ENCODE results near the gene OR2A42. TPM values are rescaled to one million over a fixed set of nuclear protein-coding genes. Genes with fewer than 3 reads are reported as not detected.

The OR2A42 gene
- total RNA-seq, 4 donors from 2014 or later = 0.59 TPM; not detected in 3

Other genes with a start within 250 kb of the OR2A42 start
- not detected for gene OR6B1, start 239.3 kb downstream of the OR2A42 start, total RNA-seq
- gene OR2A5, start 190.7 kb downstream of the OR2A42 start, total RNA-seq = not detected
- gene OR2A25, start 169.8 kb downstream of the OR2A42 start, total RNA-seq = not detected
- gene OR2A12, start 153.3 kb downstream of the OR2A42 start, total RNA-seq = not detected
- gene OR2A2, start 130.0 kb downstream of the OR2A42 start, total RNA-seq = not detected
- not detected for gene OR2A14, start 116.4 kb downstream of the OR2A42 start, total RNA-seq
- 10 to 100 TPM in 2 of 4 donors, 1 to 10 TPM in 2; 4.8 to 28.2 (median 13.0) TPM for gene CTAGE4, start 56.1 kb downstream of the OR2A42 start, total RNA-seq
- 10 to 100 TPM; 16.9 to 23.4 (median 20.9) TPM for gene ARHGEF35, start 43.8 kb downstream of the OR2A42 start, total RNA-seq
- gene OR2A7, start 25.2 kb upstream of the OR2A42 start, total RNA-seq = 10 to 100 TPM; 11.2 to 52.1 (median 19.3) TPM
- 1 to 10 TPM; 1.6 to 9.7 (median 4.5) TPM for gene CTAGE8, start 29.7 kb upstream of the OR2A42 start, total RNA-seq
- under 1 TPM in 3 of 4 donors, not detected in 1; 0.03 to 0.84 (median 0.59) TPM for gene OR2A1, start 72.8 kb upstream of the OR2A42 start, total RNA-seq
- 100 to 1,000 TPM in 1 of 4 donors, 10 to 100 TPM in 3; 73.7 to 141 (median 81.4) TPM for gene ARHGEF5, start 115.8 kb upstream of the OR2A42 start, total RNA-seq
- gene NOBOX, start 164.1 kb upstream of the OR2A42 start, total RNA-seq = not detected